Measurements from ENCODE around the gene CLEC3A.

Gene CLEC3A

DNA sequence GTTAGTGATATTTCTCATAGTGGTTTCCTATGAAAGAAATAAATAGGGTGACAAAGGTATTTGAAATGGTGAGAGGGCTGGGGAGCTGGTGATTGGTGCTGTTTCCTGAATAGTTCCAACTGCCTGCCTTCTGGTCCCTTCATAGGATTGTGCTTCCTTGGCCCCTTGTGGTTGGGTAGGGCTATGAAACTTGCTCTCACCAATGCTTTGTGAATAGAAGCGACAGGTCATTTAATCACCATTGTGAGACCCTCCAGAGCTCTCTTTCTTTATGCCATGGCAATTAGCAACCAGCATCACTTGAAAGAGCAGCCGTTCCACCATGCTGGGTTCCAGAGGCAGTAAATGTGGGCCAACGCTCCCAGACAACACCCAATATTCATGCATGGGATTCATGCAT, 53.5 kb downstream of the CLEC3A start:
- no peak for TF ChIP-seq TEAD4 (IDR thresholded peaks at IDR 0.05)
- no peak for TF ChIP-seq NFIC (IDR thresholded peaks at IDR 0.05)
- TF ChIP-seq YY1 (IDR thresholded peaks at IDR 0.05; ENCODE audit: low read depth), result no peak
- TF ChIP-seq RAD21 (IDR thresholded peaks at IDR 0.05; ENCODE audit: low read depth), result no peak
- no peak for TF ChIP-seq CEBPB (IDR thresholded peaks at IDR 0.05)
- TF ChIP-seq, protein P1, sequence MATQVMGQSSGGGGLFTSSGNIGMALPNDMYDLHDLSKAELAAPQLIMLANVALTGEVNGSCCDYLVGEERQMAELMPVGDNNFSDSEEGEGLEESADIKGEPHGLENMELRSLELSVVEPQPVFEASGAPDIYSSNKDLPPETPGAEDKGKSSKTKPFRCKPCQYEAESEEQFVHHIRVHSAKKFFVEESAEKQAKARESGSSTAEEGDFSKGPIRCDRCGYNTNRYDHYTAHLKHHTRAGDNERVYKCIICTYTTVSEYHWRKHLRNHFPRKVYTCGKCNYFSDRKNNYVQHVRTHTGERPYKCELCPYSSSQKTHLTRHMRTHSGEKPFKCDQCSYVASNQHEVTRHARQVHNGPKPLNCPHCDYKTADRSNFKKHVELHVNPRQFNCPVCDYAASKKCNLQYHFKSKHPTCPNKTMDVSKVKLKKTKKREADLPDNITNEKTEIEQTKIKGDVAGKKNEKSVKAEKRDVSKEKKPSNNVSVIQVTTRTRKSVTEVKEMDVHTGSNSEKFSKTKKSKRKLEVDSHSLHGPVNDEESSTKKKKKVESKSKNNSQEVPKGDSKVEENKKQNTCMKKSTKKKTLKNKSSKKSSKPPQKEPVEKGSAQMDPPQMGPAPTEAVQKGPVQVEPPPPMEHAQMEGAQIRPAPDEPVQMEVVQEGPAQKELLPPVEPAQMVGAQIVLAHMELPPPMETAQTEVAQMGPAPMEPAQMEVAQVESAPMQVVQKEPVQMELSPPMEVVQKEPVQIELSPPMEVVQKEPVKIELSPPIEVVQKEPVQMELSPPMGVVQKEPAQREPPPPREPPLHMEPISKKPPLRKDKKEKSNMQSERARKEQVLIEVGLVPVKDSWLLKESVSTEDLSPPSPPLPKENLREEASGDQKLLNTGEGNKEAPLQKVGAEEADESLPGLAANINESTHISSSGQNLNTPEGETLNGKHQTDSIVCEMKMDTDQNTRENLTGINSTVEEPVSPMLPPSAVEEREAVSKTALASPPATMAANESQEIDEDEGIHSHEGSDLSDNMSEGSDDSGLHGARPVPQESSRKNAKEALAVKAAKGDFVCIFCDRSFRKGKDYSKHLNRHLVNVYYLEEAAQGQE (IDR thresholded peaks at IDR 0.05; ENCODE audit: low read depth), result no peak

DNA sequence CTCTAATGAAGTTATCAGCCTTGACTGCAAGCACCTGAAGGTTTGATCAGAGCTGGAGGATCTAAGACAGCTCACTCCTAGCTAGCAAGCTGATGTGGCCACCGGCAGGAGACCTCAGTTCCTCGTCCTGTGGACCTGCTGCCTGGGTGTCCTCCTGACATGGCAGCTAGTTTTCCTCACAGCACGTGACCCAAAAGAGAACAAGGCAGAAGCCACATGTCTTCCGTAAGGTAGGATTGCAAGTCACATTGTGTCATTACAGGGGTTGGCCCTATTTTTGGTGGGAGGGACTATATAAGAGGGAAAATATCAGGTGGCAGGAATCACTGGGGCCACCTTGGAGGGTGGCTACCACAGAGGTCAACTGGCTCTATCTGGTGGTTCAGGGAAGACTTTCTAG, 59.0 kb downstream of the CLEC3A start:
- no peak for TF ChIP-seq ZBTB7A (IDR thresholded peaks at IDR 0.05; ENCODE audit: low read depth)
- TF ChIP-seq TCF12 (IDR thresholded peaks at IDR 0.05; ENCODE audit: low read depth), result no peak
- TF ChIP-seq FOXM1 (IDR thresholded peaks at IDR 0.05; ENCODE audit: borderline replicate concordance, low read depth), result no peak
- TF ChIP-seq EGR1 (IDR thresholded peaks at IDR 0.05), result no peak
- no peak for TF ChIP-seq TAF1 (IDR thresholded peaks at IDR 0.05; ENCODE audit: low read depth)
- TF ChIP-seq, protein P2, sequence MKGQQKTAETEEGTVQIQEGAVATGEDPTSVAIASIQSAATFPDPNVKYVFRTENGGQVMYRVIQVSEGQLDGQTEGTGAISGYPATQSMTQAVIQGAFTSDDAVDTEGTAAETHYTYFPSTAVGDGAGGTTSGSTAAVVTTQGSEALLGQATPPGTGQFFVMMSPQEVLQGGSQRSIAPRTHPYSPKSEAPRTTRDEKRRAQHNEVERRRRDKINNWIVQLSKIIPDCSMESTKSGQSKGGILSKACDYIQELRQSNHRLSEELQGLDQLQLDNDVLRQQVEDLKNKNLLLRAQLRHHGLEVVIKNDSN (IDR thresholded peaks at IDR 0.05), result no peak
- TF ChIP-seq EP300 (IDR thresholded peaks at IDR 0.05; ENCODE audit: borderline replicate concordance), result no peak
- TF ChIP-seq, protein P3, sequence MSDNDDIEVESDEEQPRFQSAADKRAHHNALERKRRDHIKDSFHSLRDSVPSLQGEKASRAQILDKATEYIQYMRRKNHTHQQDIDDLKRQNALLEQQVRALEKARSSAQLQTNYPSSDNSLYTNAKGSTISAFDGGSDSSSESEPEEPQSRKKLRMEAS (IDR thresholded peaks at IDR 0.05), result no peak
- no peak for TF ChIP-seq NFIC (IDR thresholded peaks at IDR 0.05)
- TF ChIP-seq, protein P1 (IDR thresholded peaks at IDR 0.05; ENCODE audit: low read depth), result no peak
- TF ChIP-seq YY1 (IDR thresholded peaks at IDR 0.05; ENCODE audit: low read depth), result no peak
- TF ChIP-seq CEBPB (IDR thresholded peaks at IDR 0.05), result no peak
- TF ChIP-seq RAD21 (IDR thresholded peaks at IDR 0.05; ENCODE audit: low read depth), result no peak
- TF ChIP-seq TEAD4 (IDR thresholded peaks at IDR 0.05), result no peak
- no peak for TF ChIP-seq CREB1 (IDR thresholded peaks at IDR 0.05; ENCODE audit: low read depth)

Measured in Ishikawa (cell line).